ENCODE results near the gene HEPN1. TPM values are rescaled to one million over a fixed set of nuclear protein-coding genes. Genes with fewer than 3 reads are reported as not detected.
A peak's percentile ranks its signal among the peaks of the same experiment; 100 is the strongest.

HEPN1 gene
- total and polyA plus RNA-seq, 2 donors (not counting 3 experiments of a cell fraction or from before 2014, with no cell fraction given): not detected

GRCh38 chr11:124889191-124890091 lies 29.6 kb upstream of the HEPN1 start:
- Histone ChIP-seq H3K9ac (replicated peaks; ENCODE audit: extremely low read depth, insufficient read depth, low read length) (no peak overlapping the region), H3K79me2 (ENCODE audit: control insufficient read depth, insufficient read depth, low read length) (peaks cover 67% of the 10 kb centered on the region), H4K20me1 (replicated peaks; ENCODE audit: control insufficient read depth, extremely low read depth, insufficient read depth, low read length) (no peaks in the 10 kb centered on the region), H3K27me3 (ENCODE audit: control insufficient read depth in 2 of 2, insufficient read depth in 2 of 2, low read length in 2 of 2) (no peaks in the 10 kb centered on the region), H3K4me2 (ENCODE audit: insufficient read depth, low read length) (peak overlapping the region; percentile 8), H3K4me3 (replicated peaks in 1 of 3; ENCODE audit: insufficient read depth in 1 of 3, low read depth in 1 of 3, low read length in 3 of 3) (no peak overlapping the region), H3K9me1 (replicated peaks; ENCODE audit: control insufficient read depth, extremely low read depth, insufficient read depth, low read length) (no peaks in the 10 kb centered on the region), H3K36me3 (ENCODE audit: control insufficient read depth in 2 of 2, extremely low read depth in 1 of 2, insufficient read depth in 2 of 2, low read length in 2 of 2) (peaks cover 77 to 81% of the 10 kb centered on the region in 2 experiments), H3K27ac (ENCODE audit: insufficient read depth, low read depth, low read length) (no peak overlapping the region), H2AFZ (ENCODE audit: low read depth, low read length) (no peak overlapping the region), H3K4me1 (ENCODE audit: control insufficient read depth, extremely low read depth, insufficient read depth, low read length) (peaks cover 89% of the 10 kb centered on the region), H3K9me3 (replicated peaks; ENCODE audit: control insufficient read depth, insufficient read depth, low read length) (no peaks in the 10 kb centered on the region)
- POLR2A ChIA-PET: interaction anchor here (1.1 to 4.0 kb wide), 4 partner anchors 7 to 64 kb away, joined by 3 to 23 read pairs (median 14); partner anchors contain the start of gene ROBO4
- TF ChIP-seq POLR2A (IDR thresholded peaks at IDR 0.05; ENCODE audit: low read depth, low read length) (peak; percentile 75), JUN (IDR thresholded peaks at IDR 0.05; ENCODE audit: borderline replicate concordance, insufficient read depth, insufficient read length, low read depth) (no peak), POLR2AphosphoS5 (IDR thresholded peaks at IDR 0.05; ENCODE audit: insufficient read depth, low read depth, low read length) (peak; percentile 53), GATA2 (IDR thresholded peaks at IDR 0.05; ENCODE audit: insufficient read depth, insufficient read length, low read depth, low read length) (no peak)
- DNase-seq (ENCODE audit: low read depth, low spot score): no peak
- dilution Hi-C loops (cut with MboI; ENCODE audit: extremely low pct_ligation_motif_present, low sequenced_read_pairs) (no loop called here), intact Hi-C loops (cut with micrococcal nuclease) (loop anchor here (10.0 kb wide), 1 partner anchor 705 kb away; the partner anchor contains the start of gene STT3A)
- no peak for FAIRE-seq
- BruUV-seq (replicated peaks): no TSS peak
- CTCF ChIA-PET: interaction anchor here (1.1 to 4.8 kb wide), 4 partner anchors 10 to 54 kb away, joined by 3 to 29 read pairs (median 13); partner anchors contain the start of gene ROBO4

- no peaks in the 10 kb centered on the region for H4K20me1 ChIP-seq (replicated peaks; ENCODE audit: control insufficient read depth, extremely low read depth, insufficient read depth, low read length)
- no peak overlapping the region for H2AFZ ChIP-seq (ENCODE audit: low read depth, low read length)
- intact Hi-C loops (cut with micrococcal nuclease): loop anchor here (10.0 kb wide), 1 partner anchor 705 kb away; the partner anchor contains the start of gene STT3A
- no peaks in the 10 kb centered on the region for H3K27me3 ChIP-seq (ENCODE audit: control insufficient read depth in 2 of 2, insufficient read depth in 2 of 2, low read length in 2 of 2)
- dilution Hi-C loops (cut with MboI; ENCODE audit: extremely low pct_ligation_motif_present, low sequenced_read_pairs): no loop called here
- no TSS peak for BruUV-seq (replicated peaks)
- POLR2A ChIA-PET: interaction anchor here (1.1 to 4.0 kb wide), 3 partner anchors 8 to 63 kb away, joined by 3 to 23 read pairs (median 4); no protein-coding TSS in a partner anchor
- H3K79me2 ChIP-seq (ENCODE audit: control insufficient read depth, insufficient read depth, low read length): peaks cover 74% of the 10 kb centered on the region
- no peak overlapping the region for H3K4me2 ChIP-seq (ENCODE audit: insufficient read depth, low read length)
- no peak overlapping the region for H3K27ac ChIP-seq (ENCODE audit: insufficient read depth, low read depth, low read length)
- H3K9me1 ChIP-seq (replicated peaks; ENCODE audit: control insufficient read depth, extremely low read depth, insufficient read depth, low read length): no peaks in the 10 kb centered on the region
- TF ChIP-seq POLR2AphosphoS5 (IDR thresholded peaks at IDR 0.05; ENCODE audit: insufficient read depth, low read depth, low read length) (no peak), POLR2A (IDR thresholded peaks at IDR 0.05; ENCODE audit: low read depth, low read length) (no peak), EZH2 (IDR thresholded peaks at IDR 0.05; ENCODE audit: borderline replicate concordance, low read depth, low read length, severe bottlenecking) (no peak), JUN (IDR thresholded peaks at IDR 0.05; ENCODE audit: borderline replicate concordance, insufficient read depth, insufficient read length, low read depth) (no peak), MAX (IDR thresholded peaks at IDR 0.05; ENCODE audit: insufficient read depth, insufficient read length) (no peak), MYC (IDR thresholded peaks at IDR 0.05; ENCODE audit: low read depth, low read length) (no peak), FOS (IDR thresholded peaks at IDR 0.05; ENCODE audit: borderline replicate concordance, insufficient read depth, low read length) (no peak), CTCF (IDR thresholded peaks at IDR 0.05; ENCODE audit: extremely low read depth in 1 of 2, insufficient read depth in 1 of 2, low read depth in 1 of 2, low read length in 2 of 2) (no peak), GATA2 (IDR thresholded peaks at IDR 0.05; ENCODE audit: insufficient read depth, insufficient read length, low read depth, low read length) (no peak)
- H3K4me3 ChIP-seq (replicated peaks in 1 of 3; ENCODE audit: insufficient read depth in 1 of 3, low read depth in 1 of 3, low read length in 3 of 3): no peak overlapping the region
- H3K36me3 ChIP-seq (ENCODE audit: control insufficient read depth in 2 of 2, extremely low read depth in 1 of 2, insufficient read depth in 2 of 2, low read length in 2 of 2): peaks cover 74 to 79% of the 10 kb centered on the region in 2 experiments
- H3K9me3 ChIP-seq (replicated peaks; ENCODE audit: control insufficient read depth, insufficient read depth, low read length): no peaks in the 10 kb centered on the region
- DNase-seq (ENCODE audit: low read depth, low spot score) (no peak), FAIRE-seq (no peak)
- CTCF ChIA-PET: interaction anchor here (3.0 to 4.8 kb wide), 2 partner anchors 14 to 53 kb away, joined by 10 to 29 read pairs; no protein-coding TSS in a partner anchor
- no peak overlapping the region for H3K9ac ChIP-seq (replicated peaks; ENCODE audit: extremely low read depth, insufficient read depth, low read length)
- H3K4me1 ChIP-seq (ENCODE audit: control insufficient read depth, extremely low read depth, insufficient read depth, low read length): peaks cover 89% of the 10 kb centered on the region
These were observed 28.9 kb upstream of the HEPN1 start for GRCh38 chr11:124890151-124890550.

All from endothelial cell of umbilical vein (primary cell).